ENCODE results near the gene CREB3L1.
A peak's percentile ranks its signal among the peaks of the same experiment; 100 is the strongest.

Gene CREB3L1

GRCh38 chr11:46294365-46295309 is 17.2 kb downstream of the CREB3L1 start:
- TF ChIP-seq TCF12 (IDR thresholded peaks at IDR 0.05; ENCODE audit: low read depth) (no peak), NFIC (IDR thresholded peaks at IDR 0.05) (no peak), MAX (IDR thresholded peaks at IDR 0.05) (no peak), CREB1 (IDR thresholded peaks at IDR 0.05; ENCODE audit: low read depth) (no peak), REST (IDR thresholded peaks at IDR 0.05; ENCODE audit: low read depth) (no peak), CEBPB (IDR thresholded peaks at IDR 0.05) (no peak), YY1 (IDR thresholded peaks at IDR 0.05; ENCODE audit: low read depth) (no peak), TEAD4 (IDR thresholded peaks at IDR 0.05) (no peak), ZBTB7A (IDR thresholded peaks at IDR 0.05; ENCODE audit: low read depth) (no peak), FOXM1 (IDR thresholded peaks at IDR 0.05; ENCODE audit: borderline replicate concordance, low read depth) (no peak), EP300 (IDR thresholded peaks at IDR 0.05; ENCODE audit: borderline replicate concordance) (no peak), TAF1 (IDR thresholded peaks at IDR 0.05; ENCODE audit: low read depth) (no peak), USF1 (IDR thresholded peaks at IDR 0.05) (no peak), EGR1 (IDR thresholded peaks at IDR 0.05) (no peak), RAD21 (IDR thresholded peaks at IDR 0.05; ENCODE audit: low read depth) (no peak)

- TF ChIP-seq USF1 (IDR thresholded peaks at IDR 0.05), result no peak
- TF ChIP-seq MAX (IDR thresholded peaks at IDR 0.05), result peak; percentile 93
- TF ChIP-seq TAF1 (IDR thresholded peaks at IDR 0.05; ENCODE audit: low read depth), result peak; percentile 51; the same call in 1 of the 2 replicates
- TF ChIP-seq EP300 (IDR thresholded peaks at IDR 0.05; ENCODE audit: borderline replicate concordance), result peak; percentile 39
- TF ChIP-seq NFIC (IDR thresholded peaks at IDR 0.05), result no peak
- peak; percentile 86; the same call in 1 of the 2 replicates for TF ChIP-seq ZBTB7A (IDR thresholded peaks at IDR 0.05; ENCODE audit: low read depth)
- TF ChIP-seq TEAD4 (IDR thresholded peaks at IDR 0.05), result peak; percentile 14; the same call in 1 of the 2 replicates
These were observed 18.0 kb downstream of the CREB3L1 start for GRCh38 chr11:46295312-46296058.

GRCh38 chr11:46296059-46296527 is 18.6 kb downstream of the CREB3L1 start:
- no peak for TF ChIP-seq ZBTB7A (IDR thresholded peaks at IDR 0.05; ENCODE audit: low read depth)
- no peak for TF ChIP-seq EP300 (IDR thresholded peaks at IDR 0.05; ENCODE audit: borderline replicate concordance)
- no peak for TF ChIP-seq YY1 (IDR thresholded peaks at IDR 0.05; ENCODE audit: low read depth)
- TF ChIP-seq NFIC (IDR thresholded peaks at IDR 0.05), result no peak
- no peak for TF ChIP-seq FOXM1 (IDR thresholded peaks at IDR 0.05; ENCODE audit: borderline replicate concordance, low read depth)
- no peak for TF ChIP-seq TAF1 (IDR thresholded peaks at IDR 0.05; ENCODE audit: low read depth)
- TF ChIP-seq TEAD4 (IDR thresholded peaks at IDR 0.05), result no peak
- no peak for TF ChIP-seq REST (IDR thresholded peaks at IDR 0.05; ENCODE audit: low read depth)
- TF ChIP-seq USF1 (IDR thresholded peaks at IDR 0.05), result no peak

- TF ChIP-seq NFIC (IDR thresholded peaks at IDR 0.05), result peak; percentile 69
- TF ChIP-seq EP300 (IDR thresholded peaks at IDR 0.05; ENCODE audit: borderline replicate concordance), result no peak
These were observed 19.3 kb downstream of the CREB3L1 start for GRCh38 chr11:46296528-46297448.
